Activated B cell treated with CpG ODN at 0.5 μM for 24 hours (primary cell): Measurements from ENCODE around the gene BPTF. TPM values are rescaled to one million over a fixed set of nuclear protein-coding genes. Genes with fewer than 3 reads are reported as not detected.
"Not testable (repeated sequence)": the region's sequence is repeated elsewhere in the genome, so short reads cannot be mapped to it uniquely, and the experiment has no call there.

Experiments
- ATAC-seq: fragments of 200-7000 bp; cut with Tn5 transposase; one replicate; pipeline ENCODE4 v1.10.0; 2021; ENCODE audit warnings: low read depth, mild to moderate bottlenecking, moderate library complexity
- CTCF ChIA-PET: fragments of 350-600 bp; sonication (Branson Sonifier 250); formaldehyde crosslinking; loops from one replicate; lab custom pipeline; 2021; ENCODE audit warnings: antibody characterized with exemption; lab: Charles Lee
- POLR2A ChIA-PET: fragments of 350-600 bp; sonication (Branson Sonifier 250); formaldehyde crosslinking; loops from one replicate; lab custom pipeline; 2021; ENCODE audit warnings: antibody characterized with exemption; lab: Charles Lee
- DNase-seq: peaks from one replicate; pipeline ENCODE4 v3.0.0; 2022
- H3K27ac Mint-ChIP-seq: one replicate; pipeline ENCODE4 v1.8.0; 2020; ENCODE audit warnings: mixed read lengths
- H3K27me3 Mint-ChIP-seq: one replicate; pipeline ENCODE4 v1.8.0; 2021; ENCODE audit warnings: mixed read lengths
- H3K36me3 Mint-ChIP-seq: one replicate; pipeline ENCODE4 v1.8.0; 2021; ENCODE audit warnings: low read depth, mixed read lengths
- H3K4me1 Mint-ChIP-seq: one replicate; pipeline ENCODE4 v1.8.0; 2021; ENCODE audit warnings: mixed read lengths
- H3K4me3 Mint-ChIP-seq: one replicate; pipeline ENCODE4 v1.8.0; 2020; ENCODE audit warnings: mild to moderate bottlenecking, mixed read lengths
- H3K9me3 Mint-ChIP-seq: one replicate; pipeline ENCODE4 v1.8.0; 2020; ENCODE audit warnings: mixed read lengths
- CTCF ChIP-seq: fragments of 200-600 bp; IDR thresholded peaks from one replicate; pipeline ENCODE4 v1.8.0; 2022; ENCODE audit warnings: antibody characterized with exemption, mild to moderate bottlenecking
- intact Hi-C: fragments of 100-400 bp; cut with micrococcal nuclease; formaldehyde crosslinking; loops from one replicate; pipeline ENCODE4 v1.15.1; 2024
- total RNA-seq: library from RNA; stranded (reverse); gene quantifications from 2 replicates; pipeline ENCODE4 v1.2.3, GENCODE V29; 2022

Gene BPTF
- total RNA-seq, 1 donor from 2014 or later, result 174 TPM

- no peaks in the 10 kb centered on the region for H3K27me3 Mint-ChIP-seq
- H3K27ac Mint-ChIP-seq, result no peak overlapping the region
- TF ChIP-seq CTCF, result no peak
- DNase-seq, result no peak
- H3K9me3 Mint-ChIP-seq, result no peaks in the 10 kb centered on the region
- POLR2A ChIA-PET, result interaction anchor here (0.8 kb wide), 1 partner anchor 62 kb away, joined by 3 read pairs; the partner anchor contains the start of gene KPNA2
- CTCF ChIA-PET, result no interaction called here
- peaks cover 53% of the 10 kb centered on the region for H3K36me3 Mint-ChIP-seq
- no peak for ATAC-seq
- peaks cover 8% of the 10 kb centered on the region for H3K4me1 Mint-ChIP-seq
- intact Hi-C loops, result no loop called here
- no peak overlapping the region for H3K4me3 Mint-ChIP-seq
Observed at GRCh38 chr17:67974185-67974584, 148.9 kb downstream of the BPTF start.

GRCh38 chr17:67974598-67975066 is 149.3 kb downstream of the BPTF start:
- no peak overlapping the region for H3K27ac Mint-ChIP-seq
- no peaks in the 10 kb centered on the region for H3K27me3 Mint-ChIP-seq
- TF ChIP-seq CTCF, result no peak
- H3K36me3 Mint-ChIP-seq, result peaks cover 55% of the 10 kb centered on the region
- peaks cover 8% of the 10 kb centered on the region for H3K4me1 Mint-ChIP-seq
- intact Hi-C loops, result no loop called here
- H3K9me3 Mint-ChIP-seq, result no peaks in the 10 kb centered on the region
- POLR2A ChIA-PET, result interaction anchor here (0.8 kb wide), 1 partner anchor 61 kb away, joined by 3 read pairs; the partner anchor contains the start of gene KPNA2
- ATAC-seq, result no peak
- CTCF ChIA-PET, result no interaction called here
- H3K4me3 Mint-ChIP-seq, result no peak overlapping the region
- DNase-seq, result no peak

GRCh38 chr17:67976306-67976705 is 151.0 kb downstream of the BPTF start:
- POLR2A ChIA-PET, result interaction anchor here (0.6 kb wide), 1 partner anchor 153 kb away, joined by 3 read pairs; no protein-coding TSS in a partner anchor
- ATAC-seq, H3K4me3 Mint-ChIP-seq, H3K9me3 Mint-ChIP-seq, intact Hi-C loops, CTCF ChIA-PET, DNase-seq, H3K27ac Mint-ChIP-seq, H3K27me3 Mint-ChIP-seq: not testable (repeated sequence)
- Mint-ChIP-seq H3K36me3 (peaks cover 62% of the 10 kb centered on the region), H3K4me1 (peaks cover 15% of the 10 kb centered on the region)

DNA sequence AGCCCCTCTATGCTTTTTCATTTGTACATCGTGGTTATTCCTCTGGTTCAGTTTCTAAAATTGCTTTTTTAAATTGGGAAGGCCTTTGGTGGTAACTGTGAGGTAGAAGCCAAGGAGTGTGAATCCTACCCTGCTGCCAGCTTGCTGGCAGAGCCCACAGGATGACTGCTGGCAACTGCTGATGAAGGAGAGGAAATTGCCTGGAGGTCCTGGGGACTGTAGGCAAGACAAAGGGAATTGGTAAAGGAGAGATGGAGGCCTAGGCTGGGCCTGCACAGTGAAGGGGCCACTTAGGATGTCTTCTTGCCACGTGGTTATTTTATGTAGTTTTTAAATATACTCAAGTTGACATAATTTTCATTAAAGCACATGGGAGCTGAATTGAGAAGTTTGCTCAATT is 155.2 kb downstream of the BPTF start:
- CTCF ChIA-PET, result no interaction called here
- DNase-seq (no peak), ATAC-seq (no peak)
- Mint-ChIP-seq H3K36me3 (peaks cover 44% of the 10 kb centered on the region), H3K27ac (peak overlapping the region; percentile 65), H3K27me3 (no peaks in the 10 kb centered on the region), H3K4me3 (no peak overlapping the region), H3K9me3 (no peaks in the 10 kb centered on the region), H3K4me1 (peaks cover 15% of the 10 kb centered on the region)
- intact Hi-C loops, result no loop called here
- POLR2A ChIA-PET, result interaction anchor here (2.7 kb wide), 1 partner anchor 14 kb away, joined by 13 read pairs; no protein-coding TSS in a partner anchor
- TF ChIP-seq CTCF, result no peak

DNA sequence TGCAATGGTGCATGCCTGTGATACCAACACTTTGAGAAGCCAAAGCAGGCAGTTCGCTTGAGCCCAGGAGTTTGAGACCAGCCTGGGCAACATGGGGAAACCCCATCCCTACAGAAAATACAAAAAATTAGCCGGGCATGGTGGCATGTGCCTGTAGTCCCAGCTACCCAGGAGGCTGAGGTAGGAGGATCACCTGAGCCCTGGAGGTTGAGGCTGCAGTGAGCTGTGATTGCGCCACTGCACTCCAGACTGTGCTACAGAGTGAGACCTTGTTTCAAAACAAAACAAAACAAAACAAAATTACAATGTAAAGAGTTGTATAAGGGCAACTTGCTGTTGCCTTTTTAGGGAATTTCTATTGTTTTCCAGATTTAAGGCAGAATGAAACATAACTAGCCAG is 155.6 kb downstream of the BPTF start:
- Mint-ChIP-seq H3K36me3 (peaks cover 40% of the 10 kb centered on the region), H3K27ac (peak overlapping the region; percentile 35), H3K4me1 (peaks cover 15% of the 10 kb centered on the region)
- ATAC-seq, result peak; percentile 23
- DNase-seq, H3K9me3 Mint-ChIP-seq, intact Hi-C loops, H3K4me3 Mint-ChIP-seq, H3K27me3 Mint-ChIP-seq, CTCF ChIA-PET: not testable (repeated sequence)
- POLR2A ChIA-PET, result interaction anchor here (2.7 kb wide), 1 partner anchor 14 kb away, joined by 13 read pairs; no protein-coding TSS in a partner anchor

- DNase-seq, result no peak
- ChIA-PET CTCF (no interaction called here), POLR2A (no interaction called here)
- Mint-ChIP-seq H3K4me1 (peaks cover 15% of the 10 kb centered on the region), H3K9me3 (no peaks in the 10 kb centered on the region), H3K4me3 (no peak overlapping the region), H3K27ac (no peak overlapping the region), H3K36me3 (peaks cover 31% of the 10 kb centered on the region), H3K27me3 (no peaks in the 10 kb centered on the region)
- intact Hi-C loops, result no loop called here
- no peak for ATAC-seq
- no peak for TF ChIP-seq CTCF
Observed at GRCh38 chr17:67982034-67982640, 156.8 kb downstream of the BPTF start.
